ENCODE results near the gene SHC2. TPM values are rescaled to one million over a fixed set of nuclear protein-coding genes. Genes with fewer than 3 reads are reported as not detected.
"Not testable (repeated sequence)": the region's sequence is repeated elsewhere in the genome, so short reads cannot be mapped to it uniquely, and the experiment has no call there.

The SHC2 gene
- total RNA-seq, 1 experiment from 2014 or later, result 16.6 TPM

GRCh38 chr19:411723-412355 lies 49.0 kb downstream of the SHC2 start:
- H4K5ac ChIP-seq (ENCODE audit: insufficient read length, low read depth, low read length), result no peak overlapping the region
- H3K79me2 ChIP-seq (ENCODE audit: insufficient read depth, low read length), result no peaks in the 10 kb centered on the region
- H3K27me3 ChIP-seq (ENCODE audit: insufficient read depth, low read length), result no peaks in the 10 kb centered on the region; the same call in 1 of the 2 replicates
- no peak overlapping the region for H4K8ac ChIP-seq (replicated peaks; ENCODE audit: insufficient read length, low read depth, low read length)
- H2BK5ac ChIP-seq (ENCODE audit: insufficient read length, low read length), result no peak overlapping the region
- H3T11ph ChIP-seq (ENCODE audit: low read length), result no peak overlapping the region
- no peaks in the 10 kb centered on the region for H4K20me1 ChIP-seq (ENCODE audit: control insufficient read depth, insufficient read depth, insufficient read length)
- Mint-ChIP-seq H3K9me3 (no peaks in the 10 kb centered on the region), H3K27me3 (ENCODE audit: low read depth) (peaks cover 20% of the 10 kb centered on the region), H3K4me1 (peaks cover 9 to 13% of the 10 kb centered on the region in 2 experiments), H3K4me3 (no peak overlapping the region), H3K36me3 (ENCODE audit: insufficient read depth in 1 of 3, low read depth in 3 of 3) (no peaks in the 10 kb centered on the region), H3K27ac (no peak overlapping the region)
- no peak overlapping the region for H3K18ac ChIP-seq (ENCODE audit: insufficient read length, low read depth, low read length)
- H3K9ac ChIP-seq (ENCODE audit: extremely low read depth, insufficient read length, low read length), result no peak overlapping the region
- no peak for DNase-seq
- H4K91ac ChIP-seq (ENCODE audit: insufficient read length, low read depth, low read length), result no peak overlapping the region
- no peak overlapping the region; the same call in 1 of the 2 replicates for H3K14ac ChIP-seq (ENCODE audit: insufficient read depth, low read length)
- no peak overlapping the region for H2BK12ac ChIP-seq (ENCODE audit: insufficient read length, low read depth, low read length)
- no peak overlapping the region for H3K27ac ChIP-seq (ENCODE audit: insufficient read length, low read depth, low read length)
- WGBS (ENCODE audit: extremely low coverage, insufficient read length, low lambda C conversion rate), result no CpG with 5 or more reads among the region's 13 CpGs
- H3K4me2 ChIP-seq (ENCODE audit: insufficient read depth, insufficient read length, low read length), result no peak overlapping the region
- H2BK120ac ChIP-seq (ENCODE audit: low read depth, low read length, poor library complexity, severe bottlenecking), result no peak overlapping the region
- H3K4ac ChIP-seq (ENCODE audit: low read depth, low read length), result no peak overlapping the region
- H3K9me3 ChIP-seq (ENCODE audit: control insufficient read depth, low read depth, low read length), result no peaks in the 10 kb centered on the region
- H3K56ac ChIP-seq (ENCODE audit: insufficient read length, low read depth, low read length), result no peak overlapping the region
- H3K23ac ChIP-seq (ENCODE audit: insufficient read length, low read depth, low read length), result no peak overlapping the region
- H2AFZ ChIP-seq (ENCODE audit: low read length), result no peak overlapping the region
- no peak for TF ChIP-seq CTCF (conservative IDR thresholded peaks at IDR 0.05)
- H3K4me1 ChIP-seq (ENCODE audit: insufficient read depth, low read length), result no peaks in the 10 kb centered on the region; the same call in 1 of the 2 replicates
- H3K79me1 ChIP-seq (ENCODE audit: insufficient read depth, low read depth, low read length, poor library complexity, severe bottlenecking), result no peaks in the 10 kb centered on the region
- no peak overlapping the region for H2BK20ac ChIP-seq (ENCODE audit: low read depth, low read length, poor library complexity, severe bottlenecking)
- H3K23me2 ChIP-seq (ENCODE audit: insufficient read length, low read depth, low read length, poor library complexity, severe bottlenecking), result peaks cover 5% of the 10 kb centered on the region
- no peak overlapping the region for H2AK5ac ChIP-seq (ENCODE audit: insufficient read length, low read length)
- no peak overlapping the region for H2BK15ac ChIP-seq (ENCODE audit: low read depth, low read length)

GRCh38 chr19:411121-411722 lies 49.6 kb downstream of the SHC2 start:
- not testable (repeated sequence) for H2AFZ ChIP-seq (ENCODE audit: low read length); H3K9me3 Mint-ChIP-seq; H3K23ac ChIP-seq (ENCODE audit: insufficient read length, low read depth, low read length); H2BK12ac ChIP-seq (ENCODE audit: insufficient read length, low read depth, low read length); H3K27ac Mint-ChIP-seq; H3K79me2 ChIP-seq (ENCODE audit: insufficient read depth, low read length); H2BK5ac ChIP-seq (ENCODE audit: insufficient read length, low read length); H3K18ac ChIP-seq (ENCODE audit: insufficient read length, low read depth, low read length); H3K4me3 Mint-ChIP-seq; DNase-seq; H3K4me2 ChIP-seq (ENCODE audit: insufficient read depth, insufficient read length, low read length); H3K14ac ChIP-seq (ENCODE audit: insufficient read depth, low read length); H4K5ac ChIP-seq (ENCODE audit: insufficient read length, low read depth, low read length); H3K56ac ChIP-seq (ENCODE audit: insufficient read length, low read depth, low read length); H3K4me1 ChIP-seq (ENCODE audit: insufficient read depth, low read length); H2BK20ac ChIP-seq (ENCODE audit: low read depth, low read length, poor library complexity, severe bottlenecking); H3K9me3 ChIP-seq (ENCODE audit: control insufficient read depth, low read depth, low read length); H3K9ac ChIP-seq (ENCODE audit: extremely low read depth, insufficient read length, low read length); H2BK120ac ChIP-seq (ENCODE audit: low read depth, low read length, poor library complexity, severe bottlenecking); H4K20me1 ChIP-seq (ENCODE audit: control insufficient read depth, insufficient read depth, insufficient read length); H2BK15ac ChIP-seq (ENCODE audit: low read depth, low read length); H3K36me3 Mint-ChIP-seq (ENCODE audit: insufficient read depth in 1 of 3, low read depth in 3 of 3); H2AK5ac ChIP-seq (ENCODE audit: insufficient read length, low read length); H3T11ph ChIP-seq (ENCODE audit: low read length); H3K27me3 ChIP-seq (ENCODE audit: insufficient read depth, low read length); H3K23me2 ChIP-seq (ENCODE audit: insufficient read length, low read depth, low read length, poor library complexity, severe bottlenecking); H3K79me1 ChIP-seq (ENCODE audit: insufficient read depth, low read depth, low read length, poor library complexity, severe bottlenecking); H4K8ac ChIP-seq (replicated peaks; ENCODE audit: insufficient read length, low read depth, low read length); H4K91ac ChIP-seq (ENCODE audit: insufficient read length, low read depth, low read length); H3K4ac ChIP-seq (ENCODE audit: low read depth, low read length); H3K27ac ChIP-seq (ENCODE audit: insufficient read length, low read depth, low read length)
- H3K27me3 Mint-ChIP-seq (ENCODE audit: low read depth), result peaks cover 20% of the 10 kb centered on the region
- no CpG with 5 or more reads among the region's 22 CpGs for WGBS (ENCODE audit: extremely low coverage, insufficient read length, low lambda C conversion rate)
- H3K4me1 Mint-ChIP-seq, result peaks cover 9 to 13% of the 10 kb centered on the region in 2 experiments
